ENCODE measurements around the gene PPP1R14D.

The PPP1R14D gene

DNA sequence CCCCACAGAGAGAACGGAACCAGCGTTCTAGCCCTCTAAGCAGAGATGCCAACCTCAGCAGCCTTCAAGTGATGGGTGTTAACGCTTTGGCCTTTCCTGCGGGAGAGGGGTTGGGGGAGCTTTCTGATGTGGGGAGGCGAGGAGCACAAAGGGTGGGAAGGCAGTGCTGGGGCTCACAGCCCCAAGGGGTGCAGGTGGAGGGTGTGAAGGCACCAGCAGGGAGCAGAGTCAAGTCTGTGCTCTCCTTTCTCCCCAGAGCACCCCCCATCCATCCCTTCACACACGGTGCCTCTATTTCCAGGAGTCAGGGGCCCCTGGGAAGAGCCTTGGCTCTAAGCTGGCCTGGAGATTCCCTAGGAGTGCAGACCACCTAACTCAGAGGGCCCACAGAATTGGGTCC lies 54.6 kb downstream of the PPP1R14D start:
- Histone ChIP-seq H3K27ac (peak overlapping the region; percentile 18; the same call in 1 of the 2 replicates), H3K9ac (no peak overlapping the region), H3K4me3 (no peak overlapping the region), H3K27me3 (no peaks in the 10 kb centered on the region), H3K9me3 (no peaks in the 10 kb centered on the region), H4K20me1 (peaks cover 38% of the 10 kb centered on the region; the same call in 1 of the 2 replicates), H3K4me1 (peaks cover 73% of the 10 kb centered on the region), H3K4me2 (no peak overlapping the region), H3K36me3 (peaks cover 59% of the 10 kb centered on the region)
- no peak for TF ChIP-seq Cebpa-rat (IDR thresholded peaks at IDR 0.05)

GRCh38 chr15:40773496-40773895 lies 55.0 kb downstream of the PPP1R14D start:
- Histone ChIP-seq H3K4me2 (peak overlapping the region; percentile 99), H3K9me3 (no peaks in the 10 kb centered on the region), H3K4me3 (no peak overlapping the region), H3K36me3 (peaks cover 55% of the 10 kb centered on the region), H3K27me3 (no peaks in the 10 kb centered on the region), H3K27ac (peak overlapping the region; percentile 6; the same call in 1 of the 2 replicates), H4K20me1 (peaks cover 40% of the 10 kb centered on the region; the same call in 1 of the 2 replicates), H3K9ac (no peak overlapping the region), H3K4me1 (peaks cover 77% of the 10 kb centered on the region)
- TF ChIP-seq Cebpa-rat (IDR thresholded peaks at IDR 0.05), result no peak

GRCh38 chr15:40772014-40772413 lies 56.5 kb downstream of the PPP1R14D start:
- H3K4me2 ChIP-seq, result peak overlapping the region; percentile 99
- H4K20me1 ChIP-seq, result peaks cover 53% of the 10 kb centered on the region; the same call in 1 of the 2 replicates
- peak overlapping the region; percentile 95; the same call in 1 of the 2 replicates for H3K27ac ChIP-seq

DNA sequence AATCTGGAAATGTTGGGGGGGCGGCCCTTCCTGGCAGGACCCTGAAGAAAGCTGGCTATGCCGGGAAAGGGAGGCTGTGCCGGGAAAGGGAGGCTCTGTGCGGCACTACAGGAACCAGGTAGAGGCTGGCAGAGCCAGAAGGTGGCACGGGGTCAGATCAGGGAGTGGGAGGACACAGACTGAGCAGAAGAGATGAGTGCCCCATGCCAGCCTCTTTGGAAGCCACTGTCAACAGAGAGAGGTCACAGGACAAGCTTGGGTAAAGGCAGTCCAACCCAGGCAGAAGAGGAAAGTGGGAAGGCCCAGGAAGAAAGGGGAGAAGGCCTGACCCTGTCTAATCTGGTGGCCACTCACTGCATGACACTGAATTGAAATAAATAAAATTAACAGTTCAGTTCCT lies 57.3 kb downstream of the PPP1R14D start:
- H3K4me3 ChIP-seq, result peak overlapping the region; percentile 59; the same call in 1 of the 2 replicates
- peak overlapping the region; percentile 80; the same call in 1 of the 2 replicates for H3K9ac ChIP-seq
- H3K27me3 ChIP-seq, result no peaks in the 10 kb centered on the region
- H3K4me2 ChIP-seq, result peak overlapping the region; percentile 99
- H3K4me1 ChIP-seq, result peaks cover 90% of the 10 kb centered on the region
- no peak for TF ChIP-seq Cebpa-rat (IDR thresholded peaks at IDR 0.05)
- H4K20me1 ChIP-seq, result peaks cover 59% of the 10 kb centered on the region; the same call in 1 of the 2 replicates
- H3K9me3 ChIP-seq, result no peaks in the 10 kb centered on the region
- peaks cover 38% of the 10 kb centered on the region for H3K36me3 ChIP-seq
- H3K27ac ChIP-seq, result peak overlapping the region; percentile 95

More at GRCh38 chr15:40772014-40772413, 56.5 kb downstream of the PPP1R14D start:
- no peaks in the 10 kb centered on the region for H3K9me3 ChIP-seq
- peaks cover 41% of the 10 kb centered on the region for H3K36me3 ChIP-seq
- peak overlapping the region; percentile 43; the same call in 1 of the 2 replicates for H3K9ac ChIP-seq
- H3K4me3 ChIP-seq, result no peak overlapping the region
- H3K27me3 ChIP-seq, result no peaks in the 10 kb centered on the region
- no peak for TF ChIP-seq Cebpa-rat (IDR thresholded peaks at IDR 0.05)
- H3K4me1 ChIP-seq, result peaks cover 90% of the 10 kb centered on the region

- peak overlapping the region; percentile 99 for H3K4me2 ChIP-seq
- peaks cover 34% of the 10 kb centered on the region for H3K36me3 ChIP-seq
- no peaks in the 10 kb centered on the region for H3K9me3 ChIP-seq
- H4K20me1 ChIP-seq, result peaks cover 67% of the 10 kb centered on the region; the same call in 1 of the 2 replicates
- peak overlapping the region; percentile 95 for H3K27ac ChIP-seq
- TF ChIP-seq Cebpa-rat (IDR thresholded peaks at IDR 0.05), result no peak
- peaks cover 90% of the 10 kb centered on the region for H3K4me1 ChIP-seq
- H3K4me3 ChIP-seq, result peak overlapping the region; percentile 59
- H3K9ac ChIP-seq, result peak overlapping the region; percentile 80
- no peaks in the 10 kb centered on the region for H3K27me3 ChIP-seq
These were observed 58.3 kb downstream of the PPP1R14D start for GRCh38 chr15:40770147-40770721.

DNA sequence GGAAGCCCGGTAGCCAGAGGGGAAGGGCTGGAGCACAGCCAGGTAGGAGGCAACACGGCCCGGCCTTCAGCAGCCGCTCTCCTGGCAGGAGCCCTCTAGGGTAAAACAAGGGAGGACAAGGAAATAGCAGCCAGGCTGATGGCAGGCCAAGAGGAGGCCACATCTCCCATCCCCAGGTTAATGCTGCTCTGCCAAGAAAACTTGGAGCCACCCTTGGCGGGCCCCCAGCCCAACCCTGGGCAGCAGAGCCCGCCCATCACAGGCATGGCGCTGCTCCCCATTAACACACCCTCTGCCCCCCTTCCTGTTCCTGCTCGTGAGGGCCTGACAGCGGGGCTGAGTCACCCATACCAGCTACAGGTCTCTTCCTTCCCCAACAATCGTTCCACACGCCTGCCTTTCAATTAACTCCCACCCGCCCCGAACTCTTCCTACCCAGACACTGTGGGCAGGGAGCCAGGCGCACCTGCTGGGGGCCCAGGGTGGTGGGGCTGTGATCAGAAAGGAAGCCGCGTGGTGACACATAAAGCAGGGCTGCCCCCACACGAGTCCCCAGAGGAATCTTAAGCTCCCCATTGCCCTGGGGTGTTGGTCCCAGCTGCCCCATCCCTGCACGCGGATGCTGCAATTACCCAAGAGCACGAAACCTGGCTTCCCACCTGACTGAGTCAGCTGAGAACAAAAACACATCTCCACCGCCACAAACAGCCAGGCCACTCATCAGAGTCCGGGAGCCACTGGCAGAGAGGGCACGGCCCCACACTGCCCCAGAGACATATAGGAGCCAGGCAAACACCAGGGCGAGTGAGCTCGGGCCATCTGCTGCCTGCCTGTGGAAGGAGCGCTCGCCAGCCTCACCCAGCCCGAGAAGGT lies 59.0 kb downstream of the PPP1R14D start, which contains the start of gene C15orf62:
TSS of gene C15orf62 (plus strand) at position 707 of the 873 bp plus-strand sequence. CDS start 516 bp downstream, outside the sequence.
- Histone ChIP-seq H4K20me1 (peaks cover 67% of the 10 kb centered on the region; the same call in 1 of the 2 replicates), H3K4me3 (peak within 1 kb of the TSS; percentile 59), H3K9me3 (no peaks in the 10 kb centered on the region), H3K9ac (peak within 1 kb of the TSS; percentile 80), H3K27me3 (peaks cover under 1% of the 10 kb centered on the region; the same call in 1 of the 2 replicates), H3K27ac (peak within 1 kb of the TSS; percentile 95), H3K4me1 (peaks cover 90% of the 10 kb centered on the region), H3K36me3 (peaks cover 27% of the 10 kb centered on the region), H3K4me2 (peak within 1 kb of the TSS; percentile 99)
- peak; percentile 75; the same call in 1 of the 2 replicates for TF ChIP-seq Cebpa-rat (IDR thresholded peaks at IDR 0.05)

DNA sequence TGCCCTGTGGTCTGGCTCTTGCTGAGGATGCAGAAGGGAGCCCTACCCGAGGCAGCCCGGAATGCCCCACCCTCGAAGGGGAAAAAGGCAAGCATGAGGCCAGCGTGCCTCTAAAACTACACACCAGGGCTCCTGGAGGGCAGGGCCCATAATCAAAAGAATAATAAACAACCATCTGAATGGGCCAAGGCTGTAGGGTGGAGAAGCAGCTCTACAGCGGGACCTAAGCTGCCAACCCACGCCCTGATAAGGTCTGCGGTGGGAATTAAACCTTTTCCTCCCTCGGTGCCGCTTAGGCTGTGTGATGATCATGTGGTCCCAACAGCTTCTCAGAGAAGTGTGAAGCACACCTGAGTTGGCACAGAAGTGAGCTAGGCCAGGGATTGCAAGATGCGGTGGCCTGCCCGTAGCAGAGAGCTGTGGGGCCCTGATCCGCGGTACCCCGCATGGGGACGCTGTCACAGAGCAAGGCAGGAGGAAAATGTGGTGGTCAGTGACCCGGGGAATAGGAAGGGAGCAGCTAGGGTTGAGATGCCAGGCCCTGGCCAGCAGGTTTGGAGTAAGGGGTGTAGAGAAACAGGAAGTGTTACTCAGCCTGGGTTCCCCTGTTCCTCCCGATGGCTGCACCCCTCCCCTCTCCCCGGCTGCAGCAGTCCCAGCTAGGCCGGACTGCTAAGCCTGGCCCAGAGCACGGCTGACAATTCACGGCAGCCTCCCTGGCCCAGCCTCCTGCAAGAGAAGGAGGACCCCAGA lies 59.8 kb downstream of the PPP1R14D start:
- TF ChIP-seq Cebpa-rat (IDR thresholded peaks at IDR 0.05), result no peak
- peaks cover 7% of the 10 kb centered on the region; the same call in 1 of the 2 replicates for H3K27me3 ChIP-seq
- H3K36me3 ChIP-seq, result peaks cover 19% of the 10 kb centered on the region
- peaks cover 97% of the 10 kb centered on the region for H3K4me1 ChIP-seq
- H3K9ac ChIP-seq, result peak overlapping the region; percentile 80
- peak overlapping the region; percentile 59 for H3K4me3 ChIP-seq
- peaks cover 67% of the 10 kb centered on the region; the same call in 1 of the 2 replicates for H4K20me1 ChIP-seq
- H3K4me2 ChIP-seq, result peak overlapping the region; percentile 99
- peak overlapping the region; percentile 95 for H3K27ac ChIP-seq
- H3K9me3 ChIP-seq, result no peaks in the 10 kb centered on the region

DNA sequence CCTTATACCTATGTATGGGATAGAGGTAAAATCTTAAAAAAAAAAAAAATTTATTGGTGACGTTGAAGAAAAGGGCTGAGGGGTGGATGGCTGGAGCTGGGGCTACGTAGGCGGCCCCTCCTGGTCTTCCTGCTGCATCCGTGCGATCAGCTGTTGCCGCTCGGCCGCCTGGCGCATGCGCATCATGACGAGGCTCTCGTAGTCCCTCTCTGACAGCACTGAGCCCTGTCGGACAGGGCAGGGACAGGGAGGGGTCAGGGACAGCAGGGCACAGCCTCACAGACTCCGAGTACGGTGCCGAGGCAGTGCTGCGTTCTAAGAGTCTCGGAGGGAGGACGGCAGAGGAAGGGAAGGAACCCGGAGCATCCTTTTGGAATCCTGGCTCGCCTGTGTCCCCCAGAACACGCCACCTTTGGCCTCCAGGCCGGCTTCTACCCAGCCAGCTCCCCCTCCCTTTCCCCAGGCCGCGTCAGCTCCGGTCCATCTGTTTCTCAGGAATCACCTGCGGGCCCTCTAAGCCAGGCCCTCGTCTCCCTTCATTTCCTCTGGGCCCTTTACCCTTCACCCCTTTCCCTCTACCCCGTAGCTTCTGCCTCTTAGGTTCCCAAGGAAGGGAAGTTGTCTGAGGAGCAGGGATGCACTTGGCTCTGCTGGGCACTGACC lies 60.5 kb downstream of the PPP1R14D start:
- peaks cover 67% of the 10 kb centered on the region; the same call in 1 of the 2 replicates for H4K20me1 ChIP-seq
- peaks cover 7% of the 10 kb centered on the region; the same call in 1 of the 2 replicates for H3K27me3 ChIP-seq
- no peak for TF ChIP-seq Cebpa-rat (IDR thresholded peaks at IDR 0.05)
- peak overlapping the region; percentile 80; the same call in 1 of the 2 replicates for H3K9ac ChIP-seq
- peaks cover 12% of the 10 kb centered on the region; the same call in 1 of the 2 replicates for H3K36me3 ChIP-seq
- peak overlapping the region; percentile 59 for H3K4me3 ChIP-seq
- H3K4me2 ChIP-seq, result peak overlapping the region; percentile 99
- no peaks in the 10 kb centered on the region for H3K9me3 ChIP-seq
- peak overlapping the region; percentile 95 for H3K27ac ChIP-seq
- peaks cover 99% of the 10 kb centered on the region for H3K4me1 ChIP-seq

Measured in BLaER1 (cell line).